H1 (cell line): ENCODE data around the gene CDK13. TPM values are rescaled to one million over a fixed set of nuclear protein-coding genes. Genes with fewer than 3 reads are reported as not detected.

Experiments used
- ASH2L ChIP-seq: fragments of 200-600, 300-600 bp; sonication (generic); IDR thresholded peaks from one replicate; pipeline ENCODE4 v1.7.1; 2017; ENCODE audit warnings: low read length
- BACH1 ChIP-seq: IDR thresholded peaks from 2 replicates; pipeline ENCODE4 v1.6.1; 2012; ENCODE audit warnings: low read length, improper control_type of control experiment
- CEBPB ChIP-seq: IDR thresholded peaks from 2 replicates; pipeline ENCODE4 v1.6.1; 2012; ENCODE audit warnings: low read depth, low read length
- KDM4A ChIP-seq: IDR thresholded peaks from one replicate; pipeline ENCODE4 v1.7.1; 2012; ENCODE audit warnings: low read depth, mild to moderate bottlenecking, moderate library complexity, low read length, inconsistent platforms; ENCODE audit not compliant: severe bottlenecking
- NRF1 ChIP-seq: IDR thresholded peaks from 2 replicates; pipeline ENCODE4 v1.6.1; 2011; ENCODE audit warnings: mild to moderate bottlenecking, low read depth, low read length, improper control_type of control experiment
- polyA plus RNA-seq, 7 experiments: library from polyadenylated mRNA; depleted of rRNA in 3 of 7; stranded (reverse) in 5 of 7; unstranded in 2 of 7; fragments of >200 nt in 5 of 7; fragments of 200-250 nt in 2 of 7; gene quantifications; 1 replicate in 5 of 7; 2 replicates in 1 of 7; 4 replicates in 1 of 7; pipeline versions ENCODE4 v1.2.1 to v1.2.3, GENCODE V29; 2011 to 2013; ENCODE audit warnings: missing spikeins in 2 of 7, mixed read lengths in 2 of 7
- total RNA-seq: library from RNA; stranded (reverse); fragmentation: NEBNext Ultra II Directional; extraction: Animal tissue kit (Norgen Biotek cat#: 25700); gene quantifications from 2 replicates; pipeline ENCODE4 v1.2.1, GENCODE V29; 2021
- TF ChIP-seq, protein P1 (sequence below): IDR thresholded peaks from 2 replicates; pipeline ENCODE4 v1.6.1; 2011; ENCODE audit warnings: low read length, improper control_type of control experiment

CDK13 gene
- total and polyA plus RNA-seq, 2 of the 8 experiments (the other 6 are each of a cell fraction or from before 2014, with no cell fraction given) = 22.6 to 49.5 TPM

DNA sequence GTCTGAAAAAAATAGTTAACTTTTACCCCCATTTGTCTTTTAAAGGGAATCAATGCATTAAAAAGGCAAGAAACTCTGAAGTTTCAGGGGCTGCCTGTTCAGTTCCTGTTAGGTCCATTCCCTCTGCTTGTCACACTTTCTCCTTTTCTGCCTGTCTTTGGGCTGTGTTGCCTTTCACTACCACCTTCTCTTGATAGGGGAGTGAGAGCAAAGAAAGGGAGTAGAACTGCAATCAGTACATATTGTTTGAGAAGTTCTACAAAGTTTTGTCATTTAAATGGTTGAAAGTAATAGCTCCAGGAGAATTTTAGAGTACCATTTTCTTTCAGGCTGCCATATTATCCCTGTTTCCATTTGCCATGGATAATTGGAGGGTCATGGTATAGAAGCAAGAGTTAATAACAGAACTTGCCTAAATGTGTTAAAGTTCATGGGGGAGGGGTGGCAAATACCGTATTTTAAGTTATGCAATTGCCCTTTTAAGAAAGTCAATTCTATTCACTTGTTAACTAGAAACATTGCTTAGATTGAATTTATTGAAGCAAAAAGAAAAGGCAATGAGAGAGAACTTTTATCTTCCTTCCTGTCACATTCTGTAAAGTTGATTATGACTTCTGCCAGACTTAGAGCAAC lies 145.8 kb downstream of the CDK13 start (continued):
- no peak for TF ChIP-seq CEBPB
- no peak for TF ChIP-seq NRF1
- TF ChIP-seq, protein P1, sequence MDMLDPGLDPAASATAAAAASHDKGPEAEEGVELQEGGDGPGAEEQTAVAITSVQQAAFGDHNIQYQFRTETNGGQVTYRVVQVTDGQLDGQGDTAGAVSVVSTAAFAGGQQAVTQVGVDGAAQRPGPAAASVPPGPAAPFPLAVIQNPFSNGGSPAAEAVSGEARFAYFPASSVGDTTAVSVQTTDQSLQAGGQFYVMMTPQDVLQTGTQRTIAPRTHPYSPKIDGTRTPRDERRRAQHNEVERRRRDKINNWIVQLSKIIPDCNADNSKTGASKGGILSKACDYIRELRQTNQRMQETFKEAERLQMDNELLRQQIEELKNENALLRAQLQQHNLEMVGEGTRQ = no peak
- TF ChIP-seq ASH2L = no peak
- no peak for TF ChIP-seq KDM4A
- TF ChIP-seq BACH1 = no peak
